ENCODE measurements around the gene WNT7B. TPM values are rescaled to one million over a fixed set of nuclear protein-coding genes. Genes with fewer than 3 reads are reported as not detected.

WNT7B gene
- total RNA-seq, 1 experiment from 2014 or later, result 0.57 TPM

- H3K27me3 Mint-ChIP-seq (ENCODE audit: insufficient read depth, unreplicated experiment), result no peaks in the 10 kb centered on the region
- intact Hi-C loops (cut with micrococcal nuclease; ENCODE audit: unreplicated experiment), result no loop called here
- no peak for TF ChIP-seq CTCF (IDR thresholded peaks at IDR 0.05; ENCODE audit: insufficient read depth in 1 of 2, low read depth in 1 of 2, low read length in 1 of 2, severe bottlenecking in 1 of 2, unreplicated experiment in 1 of 2)
- no peak for DNase-seq
- ChIA-PET POLR2A (no interaction called here), CTCF (interaction anchor here (1.1 to 3.4 kb wide), 3 partner anchors 10 to 122 kb away, joined by 3 to 33 read pairs (median 5); no protein-coding TSS in a partner anchor)
- H3K9me3 ChIP-seq, result no peaks in the 10 kb centered on the region
- no peaks in the 10 kb centered on the region for H3K27me3 ChIP-seq (replicated peaks; ENCODE audit: control insufficient read depth, insufficient read depth, low read length)
- no peaks in the 10 kb centered on the region for H3K36me3 ChIP-seq (ENCODE audit: control insufficient read depth, insufficient read depth, low read length)
- BruUV-seq (replicated peaks), result no TSS peak
- H3K4me3 Mint-ChIP-seq (ENCODE audit: unreplicated experiment), result no peak overlapping the region
- no peak overlapping the region for H3K4me3 ChIP-seq (ENCODE audit: low read depth, low read length)
- no peak overlapping the region for H3K27ac Mint-ChIP-seq (ENCODE audit: unreplicated experiment)
- H3K4me1 Mint-ChIP-seq (ENCODE audit: low read depth, unreplicated experiment), result no peaks in the 10 kb centered on the region
- no peaks in the 10 kb centered on the region for H3K9me3 Mint-ChIP-seq (ENCODE audit: unreplicated experiment)
- no peaks in the 10 kb centered on the region for H3K36me3 Mint-ChIP-seq (ENCODE audit: insufficient read depth, unreplicated experiment)
- H3K4me1 ChIP-seq, result no peaks in the 10 kb centered on the region
Observed at GRCh38 chr22:45997077-45997776, 20.3 kb upstream of the WNT7B start.

GRCh38 chr22:45996241-45997076, 19.5 kb upstream of the WNT7B start:
- no peak overlapping the region for H3K4me3 Mint-ChIP-seq (ENCODE audit: unreplicated experiment)
- H3K27ac Mint-ChIP-seq (ENCODE audit: unreplicated experiment), result no peak overlapping the region
- CTCF ChIA-PET, result interaction anchor here (1.0 to 3.4 kb wide), 8 partner anchors 10 to 127 kb away, joined by 3 to 33 read pairs (median 4); no protein-coding TSS in a partner anchor
- DNase-seq, result no peak
- no peak for TF ChIP-seq CTCF (IDR thresholded peaks at IDR 0.05; ENCODE audit: insufficient read depth in 1 of 2, low read depth in 1 of 2, low read length in 1 of 2, severe bottlenecking in 1 of 2, unreplicated experiment in 1 of 2)
- Histone ChIP-seq H3K9me3 (no peaks in the 10 kb centered on the region), H3K4me3 (ENCODE audit: low read depth, low read length) (no peak overlapping the region), H3K36me3 (ENCODE audit: control insufficient read depth, insufficient read depth, low read length) (no peaks in the 10 kb centered on the region), H3K27me3 (replicated peaks; ENCODE audit: control insufficient read depth, insufficient read depth, low read length) (no peaks in the 10 kb centered on the region), H3K4me1 (no peaks in the 10 kb centered on the region)
- POLR2A ChIA-PET, result no interaction called here
- intact Hi-C loops (cut with micrococcal nuclease; ENCODE audit: unreplicated experiment), result no loop called here
- no peaks in the 10 kb centered on the region for H3K4me1 Mint-ChIP-seq (ENCODE audit: low read depth, unreplicated experiment)
- no peaks in the 10 kb centered on the region for H3K9me3 Mint-ChIP-seq (ENCODE audit: unreplicated experiment)
- no peaks in the 10 kb centered on the region for H3K36me3 Mint-ChIP-seq (ENCODE audit: insufficient read depth, unreplicated experiment)
- H3K27me3 Mint-ChIP-seq (ENCODE audit: insufficient read depth, unreplicated experiment), result no peaks in the 10 kb centered on the region
- no TSS peak for BruUV-seq (replicated peaks)

- intact Hi-C loops (cut with micrococcal nuclease; ENCODE audit: unreplicated experiment), result loop anchor here (1.0 kb wide), 1 partner anchor 121 kb away; no protein-coding TSS in a partner anchor
- no peaks in the 10 kb centered on the region for H3K36me3 ChIP-seq (ENCODE audit: control insufficient read depth, insufficient read depth, low read length)
- no peaks in the 10 kb centered on the region for H3K27me3 Mint-ChIP-seq (ENCODE audit: insufficient read depth, unreplicated experiment)
- no peak overlapping the region for H3K27ac Mint-ChIP-seq (ENCODE audit: unreplicated experiment)
- no peak overlapping the region for H3K4me3 Mint-ChIP-seq (ENCODE audit: unreplicated experiment)
- no peaks in the 10 kb centered on the region for H3K4me1 Mint-ChIP-seq (ENCODE audit: low read depth, unreplicated experiment)
- no peak for TF ChIP-seq CTCF (IDR thresholded peaks at IDR 0.05; ENCODE audit: insufficient read depth in 1 of 2, low read depth in 1 of 2, low read length in 1 of 2, severe bottlenecking in 1 of 2, unreplicated experiment in 1 of 2)
- DNase-seq, result no peak
- no peaks in the 10 kb centered on the region for H3K4me1 ChIP-seq
- ChIA-PET CTCF (interaction anchor here (0.5 to 3.4 kb wide), 10 partner anchors 11 to 128 kb away, joined by 3 to 33 read pairs (median 4); no protein-coding TSS in a partner anchor), POLR2A (no interaction called here)
- no peak overlapping the region for H3K4me3 ChIP-seq (ENCODE audit: low read depth, low read length)
- H3K9me3 ChIP-seq, result no peaks in the 10 kb centered on the region
- no TSS peak for BruUV-seq (replicated peaks)
- H3K36me3 Mint-ChIP-seq (ENCODE audit: insufficient read depth, unreplicated experiment), result no peaks in the 10 kb centered on the region
- no peaks in the 10 kb centered on the region for H3K27me3 ChIP-seq (replicated peaks; ENCODE audit: control insufficient read depth, insufficient read depth, low read length)
- no peaks in the 10 kb centered on the region for H3K9me3 Mint-ChIP-seq (ENCODE audit: unreplicated experiment)
Observed at GRCh38 chr22:45995405-45996101, 18.6 kb upstream of the WNT7B start.

Measured in Caco-2 (cell line).